MM.1S (cell line): ENCODE measurements around the gene NACA2.

Source experiments
- DNase-seq: peaks from one replicate; pipeline ENCODE4 v3.0.0-alpha.2; 2015
- H2AFZ ChIP-seq: fragments of 300-600 bp; sonication (generic); 2 replicates; pipeline ENCODE4 v1.6.0; 2016; ENCODE audit warnings: antibody characterized with exemption, low read length
- H3F3A ChIP-seq: fragments of 300-600 bp; sonication (generic); 2 replicates; pipeline ENCODE4 v1.6.1; 2016; ENCODE audit warnings: mild to moderate bottlenecking, antibody characterized with exemption, low read length, moderate library complexity, mixed read lengths; ENCODE audit not compliant: insufficient read depth
- H3K27ac ChIP-seq: fragments of 300-600 bp; sonication (generic); 2 replicates; pipeline ENCODE4 v1.5.1; 2016; ENCODE audit warnings: mild to moderate bottlenecking, low read length
- H3K27me3 ChIP-seq: fragments of 300-600 bp; sonication (generic); replicated peaks from 2 replicates; pipeline ENCODE4 v1.6.0; 2016; ENCODE audit warnings: low read length; ENCODE audit not compliant: insufficient read depth
- H3K36me3 ChIP-seq: fragments of 300-600 bp; sonication (generic); replicated peaks from 2 replicates; pipeline ENCODE4 v1.6.1; 2016; ENCODE audit warnings: mild to moderate bottlenecking, low read length, mixed read lengths; ENCODE audit not compliant: insufficient read depth
- H3K4me1 ChIP-seq: fragments of 300-600 bp; sonication (generic); 2 replicates; pipeline ENCODE4 v1.6.1; 2016; ENCODE audit warnings: low read length, mixed read lengths
- H3K4me2 ChIP-seq: fragments of 300-600 bp; sonication (generic); 2 replicates; pipeline ENCODE4 v1.6.0; 2016; ENCODE audit warnings: low read depth, low read length
- H3K4me3 ChIP-seq: fragments of 300-600 bp; sonication (generic); 2 replicates; pipeline ENCODE4 v1.5.1; 2016; ENCODE audit warnings: low read length, mixed read lengths
- H3K79me2 ChIP-seq: fragments of 300-600 bp; sonication (generic); 2 replicates; pipeline ENCODE4 v1.6.1; 2016; ENCODE audit warnings: mixed run types, low read length, mixed read lengths
- H3K9ac ChIP-seq: fragments of 300-600 bp; sonication (generic); 2 replicates; pipeline ENCODE4 v1.6.1; 2016; ENCODE audit warnings: low read length, mixed read lengths
- H3K9me2 ChIP-seq: fragments of 300-600 bp; sonication (generic); replicated peaks from 2 replicates; pipeline ENCODE4 v1.6.1; 2016; ENCODE audit warnings: mild to moderate bottlenecking, low read length, mixed read lengths; ENCODE audit not compliant: insufficient read depth
- H3K9me3 ChIP-seq: fragments of 300-600 bp; sonication (generic); replicated peaks from 2 replicates; pipeline ENCODE4 v1.6.1; 2016; ENCODE audit warnings: mild to moderate bottlenecking, low read length, mixed read lengths; ENCODE audit not compliant: insufficient read depth
- H4K20me1 ChIP-seq: fragments of 300-600 bp; sonication (generic); 2 replicates; pipeline ENCODE4 v1.6.1; 2016; ENCODE audit warnings: mild to moderate bottlenecking, low read length, moderate library complexity, mixed read lengths; ENCODE audit not compliant: insufficient read depth
- EZH2 ChIP-seq: fragments of 300-600 bp; sonication (generic); optimal IDR thresholded peaks from 2 replicates; pipeline ENCODE3; 2017; ENCODE audit warnings: low read depth, mild to moderate bottlenecking, antibody characterized with exemption, low read length, mixed read lengths
- EZH2phosphoT487 ChIP-seq: fragments of 300-600 bp; sonication (generic); IDR thresholded peaks from 2 replicates; pipeline ENCODE4 v1.6.1; 2018; ENCODE audit warnings: antibody characterized with exemption, low read length
- TF ChIP-seq, protein P1 (sequence below): fragments of 300-600 bp; sonication (generic); IDR thresholded peaks from 2 replicates; pipeline ENCODE4 v1.5.1; 2016; ENCODE audit warnings: antibody characterized with exemption, low read length, mixed read lengths

Gene NACA2

DNA sequence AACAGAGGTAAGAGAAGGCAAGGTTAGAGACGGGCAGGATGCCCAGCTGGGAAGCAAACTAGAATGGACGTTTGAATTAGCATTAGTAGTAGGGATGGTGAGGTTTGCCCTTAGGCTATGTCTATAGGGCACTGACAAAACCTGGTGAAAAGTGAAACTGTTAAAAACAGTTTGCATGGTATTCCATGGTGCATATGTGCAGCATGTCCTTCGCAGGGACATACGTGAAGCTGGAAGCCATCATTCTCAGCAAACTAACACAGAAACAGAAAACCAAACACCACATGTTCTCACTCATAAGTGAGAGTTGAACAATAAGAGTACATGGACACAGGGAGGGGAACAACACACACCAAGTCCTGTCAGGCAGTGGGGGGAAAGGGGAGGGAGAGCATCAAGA is 25.8 kb downstream of the NACA2 start:
- Histone ChIP-seq H3K36me3 (no peaks in the 10 kb centered on the region), H4K20me1 (no peaks in the 10 kb centered on the region), H3K4me3 (no peak overlapping the region), H3K79me2 (no peaks in the 10 kb centered on the region), H3K9me3 (no peaks in the 10 kb centered on the region), H2AFZ (no peak overlapping the region), H3K4me1 (no peaks in the 10 kb centered on the region), H3K27me3 (no peaks in the 10 kb centered on the region), H3K27ac (no peak overlapping the region), H3K9ac (no peak overlapping the region), H3K4me2 (no peak overlapping the region), H3K9me2 (no peaks in the 10 kb centered on the region), H3F3A (no peaks in the 10 kb centered on the region)
- DNase-seq, result no peak
- TF ChIP-seq, protein P1, sequence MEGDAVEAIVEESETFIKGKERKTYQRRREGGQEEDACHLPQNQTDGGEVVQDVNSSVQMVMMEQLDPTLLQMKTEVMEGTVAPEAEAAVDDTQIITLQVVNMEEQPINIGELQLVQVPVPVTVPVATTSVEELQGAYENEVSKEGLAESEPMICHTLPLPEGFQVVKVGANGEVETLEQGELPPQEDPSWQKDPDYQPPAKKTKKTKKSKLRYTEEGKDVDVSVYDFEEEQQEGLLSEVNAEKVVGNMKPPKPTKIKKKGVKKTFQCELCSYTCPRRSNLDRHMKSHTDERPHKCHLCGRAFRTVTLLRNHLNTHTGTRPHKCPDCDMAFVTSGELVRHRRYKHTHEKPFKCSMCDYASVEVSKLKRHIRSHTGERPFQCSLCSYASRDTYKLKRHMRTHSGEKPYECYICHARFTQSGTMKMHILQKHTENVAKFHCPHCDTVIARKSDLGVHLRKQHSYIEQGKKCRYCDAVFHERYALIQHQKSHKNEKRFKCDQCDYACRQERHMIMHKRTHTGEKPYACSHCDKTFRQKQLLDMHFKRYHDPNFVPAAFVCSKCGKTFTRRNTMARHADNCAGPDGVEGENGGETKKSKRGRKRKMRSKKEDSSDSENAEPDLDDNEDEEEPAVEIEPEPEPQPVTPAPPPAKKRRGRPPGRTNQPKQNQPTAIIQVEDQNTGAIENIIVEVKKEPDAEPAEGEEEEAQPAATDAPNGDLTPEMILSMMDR, result no peak
- TF ChIP-seq EZH2, result no peak
- TF ChIP-seq EZH2phosphoT487, result no peak

DNA sequence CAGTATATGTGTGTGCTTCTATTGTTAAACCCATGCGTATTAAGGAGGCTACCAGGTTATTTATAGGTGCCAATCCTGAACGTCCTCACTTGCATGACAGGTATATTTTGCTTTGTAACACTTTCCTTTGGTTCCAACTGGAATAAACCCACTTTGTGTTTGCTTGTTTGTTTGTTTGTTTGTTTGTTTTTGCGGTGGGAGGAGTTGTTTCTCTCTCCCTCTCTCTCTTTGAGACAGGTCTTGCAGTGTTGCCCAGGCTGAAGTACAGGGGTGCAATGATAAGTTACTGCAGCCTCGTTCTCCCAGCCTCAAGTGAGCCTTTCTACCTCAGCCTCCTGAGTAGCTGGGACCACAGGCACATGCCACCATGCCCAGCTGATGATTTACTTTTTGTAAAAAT is 28.7 kb downstream of the NACA2 start:
- TF ChIP-seq EZH2, result no peak
- TF ChIP-seq, protein P1, result no peak
- no peak for TF ChIP-seq EZH2phosphoT487
- H4K20me1 ChIP-seq, result no peaks in the 10 kb centered on the region
- no peak overlapping the region for H3K9ac ChIP-seq
- no peaks in the 10 kb centered on the region for H3K36me3 ChIP-seq
- no peak overlapping the region for H3K27ac ChIP-seq
- H3F3A ChIP-seq, result no peaks in the 10 kb centered on the region
- no peaks in the 10 kb centered on the region for H3K9me3 ChIP-seq
- no peaks in the 10 kb centered on the region for H3K27me3 ChIP-seq
- H3K4me2 ChIP-seq, result no peak overlapping the region
- no peaks in the 10 kb centered on the region for H3K9me2 ChIP-seq
- no peaks in the 10 kb centered on the region for H3K4me1 ChIP-seq
- no peak for DNase-seq
- H3K4me3 ChIP-seq, result no peak overlapping the region
- H2AFZ ChIP-seq, result no peak overlapping the region
- H3K79me2 ChIP-seq, result no peaks in the 10 kb centered on the region

DNA sequence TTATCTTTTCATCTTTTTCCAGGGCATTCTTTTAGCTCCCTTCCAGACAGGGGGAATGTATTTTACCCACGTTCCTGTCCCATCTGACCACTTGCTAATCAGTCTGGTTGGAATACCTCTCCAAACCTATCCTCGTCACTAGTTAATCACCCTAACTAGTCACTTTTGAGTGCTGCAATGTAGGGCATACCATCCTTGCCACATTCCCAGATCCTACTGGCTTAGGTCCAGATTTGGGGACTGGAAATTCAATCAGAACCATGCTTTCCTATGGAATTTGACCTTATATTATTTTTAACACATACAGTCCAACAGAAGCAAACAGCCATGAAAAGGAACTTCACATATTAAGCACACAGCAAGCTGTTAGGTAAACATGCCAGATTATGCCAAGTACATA is 29.7 kb downstream of the NACA2 start:
- H3K9me2 ChIP-seq, result no peaks in the 10 kb centered on the region
- no peaks in the 10 kb centered on the region for H3K4me1 ChIP-seq
- H3F3A ChIP-seq, result no peaks in the 10 kb centered on the region
- DNase-seq, result no peak
- no peaks in the 10 kb centered on the region for H3K27me3 ChIP-seq
- no peak overlapping the region for H3K4me3 ChIP-seq
- no peak overlapping the region for H3K4me2 ChIP-seq
- no peak overlapping the region for H3K27ac ChIP-seq
- H3K79me2 ChIP-seq, result no peaks in the 10 kb centered on the region
- TF ChIP-seq EZH2phosphoT487, result no peak
- no peak for TF ChIP-seq EZH2
- TF ChIP-seq, protein P1, result no peak
- no peaks in the 10 kb centered on the region for H3K36me3 ChIP-seq
- no peaks in the 10 kb centered on the region for H4K20me1 ChIP-seq
- no peaks in the 10 kb centered on the region for H3K9me3 ChIP-seq
- H3K9ac ChIP-seq, result no peak overlapping the region
- H2AFZ ChIP-seq, result no peak overlapping the region
